GM18519 (cell line): ENCODE measurements around the gene PLCL2.

Experiments used
- ATAC-seq: cut with Tn5 transposase; IDR thresholded peaks from one replicate; pipeline ENCODE4 v1.9.1; 2021; ENCODE audit warnings: mild to moderate bottlenecking, moderate library complexity; ENCODE audit not compliant: unreplicated experiment, low FRiP score

PLCL2 gene

DNA sequence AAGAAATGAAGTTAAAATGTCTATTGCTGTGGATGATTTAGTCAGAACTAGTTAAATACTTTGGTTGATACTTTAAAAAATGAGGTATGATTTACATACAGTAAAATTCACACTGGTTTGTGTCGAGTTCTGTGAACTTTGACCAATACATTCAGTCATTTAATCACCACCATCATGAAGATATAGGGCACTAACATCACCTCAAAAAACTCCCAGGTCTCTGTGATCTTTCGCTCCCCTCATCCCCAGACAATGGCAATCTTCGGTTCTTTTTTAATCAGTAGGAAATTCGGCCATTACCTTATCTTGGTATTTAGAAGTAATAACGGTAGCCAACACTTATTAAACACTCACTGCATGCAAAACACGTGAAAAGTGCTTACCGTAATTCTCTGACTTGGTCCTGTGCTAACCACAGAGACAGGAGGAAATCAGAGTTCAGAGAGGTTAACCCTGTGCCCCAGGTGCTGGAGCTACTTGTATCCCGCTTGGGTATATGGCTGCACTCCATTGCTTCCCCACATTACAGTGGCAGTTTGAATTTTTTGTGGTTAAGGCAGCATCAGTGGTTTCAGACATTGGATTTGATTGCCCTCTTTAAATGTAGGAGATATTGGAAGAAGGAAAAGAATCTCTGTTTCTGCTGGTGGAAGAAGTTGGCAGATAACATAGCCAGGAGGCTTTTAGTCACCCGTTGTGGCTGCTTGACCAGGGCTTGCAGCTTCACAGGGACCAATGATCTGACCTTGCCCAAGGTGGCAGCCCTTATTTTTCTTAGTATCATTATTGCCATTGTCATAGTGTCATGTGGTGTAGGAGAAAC is 4.2 kb downstream of the PLCL2 start:
- ATAC-seq, result peak; percentile 29

DNA sequence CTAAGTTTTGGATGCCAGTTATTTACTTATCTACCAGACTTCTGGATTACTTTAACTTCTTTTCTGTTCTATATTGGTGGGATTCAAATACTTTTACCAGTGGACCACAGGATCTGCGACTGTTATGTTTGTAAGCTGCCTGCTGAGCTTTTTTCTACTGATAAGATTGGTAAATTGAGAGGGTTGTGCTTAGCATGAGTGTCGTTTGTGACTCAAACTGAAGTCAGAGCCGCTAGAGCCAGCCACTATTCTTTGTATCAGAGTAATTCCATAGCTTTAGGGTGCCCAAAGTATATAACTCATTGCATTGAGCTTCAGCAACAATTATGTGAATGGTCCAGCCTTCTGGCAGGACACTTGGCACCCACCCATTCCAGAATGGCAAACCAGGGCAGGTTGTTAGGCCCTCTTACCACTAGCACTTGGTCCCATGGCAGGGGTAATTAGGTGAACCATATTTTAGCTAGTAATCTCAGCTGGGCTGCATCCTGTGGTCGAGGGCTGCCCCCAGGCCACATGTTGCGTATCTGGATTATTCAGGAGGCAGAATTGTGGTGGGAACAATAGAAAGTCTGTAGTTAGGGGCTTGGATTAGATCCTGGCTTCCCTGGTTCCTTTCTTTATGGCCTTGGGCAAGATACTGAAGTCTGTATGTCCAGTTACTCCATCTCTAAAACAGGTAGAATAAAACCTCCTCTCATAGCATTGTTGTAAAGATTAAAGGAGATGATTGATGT is 6.0 kb downstream of the PLCL2 start:
- ATAC-seq, result no peak

DNA sequence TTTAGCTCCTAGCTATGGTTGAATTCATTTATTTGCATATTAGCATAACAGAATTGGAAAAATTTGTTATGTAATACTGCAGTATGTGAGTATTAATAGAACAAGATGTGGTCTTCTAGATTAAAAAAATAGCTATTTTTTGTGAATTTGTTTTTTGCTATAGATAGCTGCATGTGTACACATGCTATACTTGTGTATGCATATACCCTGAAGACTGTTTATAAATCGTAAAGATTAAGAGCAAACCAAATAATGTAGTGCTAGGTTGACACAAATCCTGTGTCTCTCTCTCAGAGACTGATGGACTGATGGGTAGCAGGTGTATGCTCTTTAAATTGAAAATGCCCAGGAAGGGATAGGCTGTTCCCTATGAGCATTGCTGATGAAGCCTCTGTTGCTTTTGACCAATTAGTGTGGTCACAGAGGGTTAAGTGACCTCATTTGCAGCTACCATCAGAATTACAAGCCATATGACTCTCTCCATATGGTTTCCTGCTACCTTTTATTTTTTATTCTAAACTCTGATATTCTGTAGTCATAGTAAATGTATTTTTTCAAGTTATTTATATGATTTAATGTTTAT is 9.0 kb downstream of the PLCL2 start:
- ATAC-seq, result no peak

DNA sequence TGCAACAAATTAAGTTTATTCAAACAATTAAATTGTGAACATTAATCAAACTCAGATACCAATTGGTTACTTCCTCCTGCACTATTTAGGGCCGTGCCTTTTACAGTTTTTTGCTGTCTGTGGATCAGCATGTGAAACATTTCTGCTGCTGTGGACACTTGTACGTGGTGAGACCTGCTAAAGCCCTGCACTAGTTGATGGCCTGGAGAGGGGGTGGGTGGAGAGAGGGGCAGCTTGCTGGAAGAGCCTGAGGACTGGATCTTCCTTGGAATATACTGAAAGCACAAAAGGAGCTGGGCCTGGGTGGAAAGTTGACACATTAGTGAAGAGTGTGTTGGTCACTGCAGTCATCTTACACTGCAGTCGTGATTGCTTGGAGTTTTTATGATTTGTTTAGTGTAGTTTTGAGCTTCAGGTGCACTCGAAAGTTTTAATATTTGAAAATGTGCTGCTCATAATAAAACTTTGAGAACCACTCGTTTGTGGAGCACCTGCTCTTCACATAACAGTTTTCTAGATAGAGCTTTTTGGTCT is 11.4 kb downstream of the PLCL2 start:
- ATAC-seq, result no peak

DNA sequence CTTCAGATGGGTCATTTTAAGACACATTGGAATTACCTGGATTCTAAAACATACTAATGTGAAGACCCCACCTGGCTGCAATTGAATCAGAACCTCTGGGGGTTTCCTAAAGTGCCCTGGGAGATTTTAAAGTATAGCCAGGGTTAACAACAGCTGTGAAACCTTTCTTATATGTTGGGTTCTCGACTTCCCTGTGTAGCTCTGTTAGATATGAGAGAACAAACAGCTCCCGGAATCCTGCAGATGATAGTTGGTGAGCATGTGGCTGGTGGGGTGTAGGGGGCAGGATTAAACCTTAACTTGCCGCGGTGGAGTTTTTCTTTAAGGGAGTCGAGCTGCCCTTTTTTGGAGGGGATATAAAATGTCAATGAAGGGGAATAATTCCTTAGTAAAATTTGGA is 12.1 kb downstream of the PLCL2 start:
- no peak for ATAC-seq

DNA sequence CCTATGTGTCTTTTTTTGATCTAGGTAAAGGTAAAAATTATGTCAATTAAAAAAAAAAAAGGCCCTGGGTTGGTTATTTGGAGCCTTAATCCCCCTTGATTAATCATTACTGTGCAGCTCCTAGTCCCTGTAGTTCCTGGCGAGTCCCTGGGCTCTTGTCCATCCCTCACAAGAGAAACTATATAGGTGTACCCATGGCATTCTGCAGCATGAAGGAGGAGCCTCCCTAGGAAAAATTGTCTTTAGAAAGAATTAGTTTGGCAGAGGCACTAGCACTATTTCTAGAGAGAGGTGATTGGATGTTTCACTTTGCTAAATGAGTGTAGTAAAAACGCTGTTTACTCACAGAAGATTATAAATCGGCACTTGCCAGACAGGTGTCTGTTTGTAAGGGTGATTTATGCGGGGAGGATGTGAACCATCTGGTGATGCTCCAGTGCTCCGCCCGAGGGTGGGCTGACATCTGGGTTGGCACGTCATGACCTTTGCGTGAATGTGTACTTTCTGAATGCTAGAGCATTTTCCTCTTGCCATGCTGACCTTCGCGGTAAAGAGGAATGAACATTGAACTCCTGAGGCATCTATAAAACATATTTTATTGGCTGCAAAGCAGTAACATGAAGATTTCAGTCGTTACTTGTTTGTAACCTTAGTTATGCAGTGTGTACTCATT is 12.6 kb downstream of the PLCL2 start:
- ATAC-seq, result peak; percentile 74

DNA sequence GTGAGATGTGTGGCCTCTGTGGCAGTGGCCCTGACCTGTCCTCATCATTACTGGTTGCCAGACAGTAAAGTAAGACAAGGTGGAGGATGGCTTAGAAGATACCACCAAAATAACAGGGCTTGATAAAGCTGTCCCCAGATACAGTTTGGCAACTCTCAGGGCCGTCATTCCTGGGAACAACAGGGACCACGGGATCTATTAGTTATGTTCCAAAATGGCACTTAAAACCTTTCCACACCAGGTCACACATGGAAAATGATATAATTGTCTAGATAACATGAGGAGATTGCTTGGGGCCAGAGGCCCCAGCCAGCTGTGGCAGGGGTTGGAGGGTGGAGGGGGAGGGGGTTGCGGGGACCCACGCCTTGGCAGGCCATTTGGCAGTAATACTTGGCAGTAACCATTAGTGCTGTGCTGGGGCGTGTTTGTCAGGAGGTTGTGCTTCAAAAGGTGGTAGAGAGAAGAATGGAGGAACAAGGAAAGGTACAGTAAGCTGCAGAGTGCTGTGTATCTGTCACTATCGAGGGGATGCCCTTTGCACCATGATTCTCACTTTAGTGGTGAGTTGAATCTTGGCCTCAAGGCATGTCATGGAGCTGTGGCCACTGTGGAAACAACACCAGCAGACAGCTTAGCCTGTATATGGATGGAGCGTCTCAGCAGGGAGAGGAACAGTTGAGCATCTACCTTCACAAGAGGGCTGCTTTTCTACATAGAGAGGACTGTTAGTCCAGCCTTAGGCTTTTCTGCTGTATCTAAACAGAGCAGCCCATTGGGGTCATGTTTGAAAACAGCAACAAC is 14.0 kb downstream of the PLCL2 start:
- ATAC-seq, result no peak

DNA sequence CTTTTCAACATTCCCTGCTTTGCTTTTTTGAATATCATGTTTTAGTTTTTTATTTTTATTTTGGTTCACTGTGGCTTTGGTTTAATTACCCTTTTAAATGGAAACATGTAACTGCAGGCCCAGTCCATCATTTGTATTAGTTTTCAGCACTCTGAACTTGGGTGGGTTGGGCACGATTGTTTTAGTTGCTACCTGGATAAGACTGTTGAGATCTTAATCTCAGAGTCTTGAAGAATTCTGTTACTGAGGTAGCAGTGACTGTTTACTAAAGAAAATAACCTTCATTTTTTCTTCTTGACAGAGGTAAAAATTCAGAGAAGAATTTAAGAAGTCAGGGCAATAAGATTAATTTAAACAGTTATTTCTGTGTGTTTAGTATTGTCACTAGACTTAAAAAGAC is 15.2 kb downstream of the PLCL2 start:
- no peak for ATAC-seq

DNA sequence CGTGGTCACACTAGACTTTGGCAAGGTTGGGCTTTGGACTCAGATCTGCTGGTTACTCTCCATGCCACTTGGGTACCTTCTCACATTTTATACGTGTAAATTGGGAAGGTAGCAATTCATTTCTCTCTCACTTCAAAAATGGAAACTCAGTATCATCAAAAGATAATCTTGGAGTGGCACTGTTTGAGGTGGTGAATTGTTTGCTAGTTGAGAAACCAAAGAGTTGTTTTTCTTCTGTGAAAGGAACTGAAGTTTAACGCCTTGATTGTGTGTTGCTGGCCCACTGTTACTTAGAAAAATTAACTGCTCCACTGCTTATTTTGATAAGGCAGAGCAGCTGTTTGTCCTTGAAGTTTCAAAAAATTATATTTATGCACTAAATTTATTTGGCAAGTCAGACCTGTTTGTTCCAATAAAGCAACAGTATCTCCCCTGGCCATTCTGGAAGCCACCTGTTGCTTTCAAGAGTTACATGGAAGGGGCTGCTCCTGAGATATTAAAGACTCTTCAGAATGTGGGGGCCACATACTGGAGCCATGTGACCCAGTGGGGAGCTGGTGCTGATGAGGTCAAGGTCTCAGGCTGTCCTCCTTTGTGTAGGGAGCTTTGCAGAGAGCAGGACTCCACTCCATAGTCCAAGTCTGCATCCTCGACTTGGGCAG is 16.2 kb downstream of the PLCL2 start:
- ATAC-seq, result no peak

DNA sequence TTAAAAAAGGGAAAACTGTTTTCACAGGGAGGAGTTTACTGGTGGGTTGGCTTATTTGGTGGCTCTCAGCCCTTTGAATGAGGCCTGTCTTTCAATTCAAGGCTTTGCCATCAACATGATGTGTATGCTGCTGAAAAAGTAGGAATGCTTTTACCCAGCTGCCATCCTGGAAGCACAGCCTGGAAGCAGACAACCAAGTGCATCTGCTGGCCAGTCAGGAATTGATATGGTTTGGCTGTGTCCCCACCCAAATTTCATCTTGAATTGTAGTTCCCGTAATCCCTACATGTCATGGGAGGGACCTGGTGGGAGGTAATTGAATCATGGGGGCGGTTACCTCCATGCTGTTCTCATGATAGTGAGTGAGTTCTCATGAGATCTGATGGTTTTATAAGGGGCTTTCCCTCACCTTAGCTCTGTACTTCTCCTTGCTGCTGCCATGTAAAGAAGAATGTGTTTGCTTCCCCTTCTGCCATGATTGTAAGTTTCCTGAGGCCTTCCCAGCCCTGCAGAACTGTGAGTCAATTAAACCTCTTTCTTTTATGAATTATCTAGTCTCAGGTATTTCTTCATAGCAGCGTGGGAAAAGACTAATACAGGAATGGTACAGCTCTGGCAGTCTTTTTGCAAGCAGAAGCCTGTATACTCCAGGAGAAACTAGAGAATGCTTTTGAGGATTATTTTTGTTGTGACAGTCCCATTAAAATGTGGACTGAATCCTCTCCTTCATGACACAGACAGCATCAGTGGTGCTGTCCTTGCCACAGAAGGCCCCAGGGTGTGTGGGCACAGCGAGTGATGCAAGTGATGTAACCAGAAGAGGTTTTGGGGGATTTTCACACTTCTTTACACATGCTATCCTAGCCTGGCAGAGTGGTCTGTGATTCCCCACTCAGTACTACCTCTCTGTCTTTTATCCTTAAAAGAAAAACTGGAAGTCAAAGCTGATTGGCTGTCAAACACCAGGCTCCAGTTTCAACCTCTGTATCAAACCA is 20.0 kb downstream of the PLCL2 start:
- ATAC-seq, result no peak

DNA sequence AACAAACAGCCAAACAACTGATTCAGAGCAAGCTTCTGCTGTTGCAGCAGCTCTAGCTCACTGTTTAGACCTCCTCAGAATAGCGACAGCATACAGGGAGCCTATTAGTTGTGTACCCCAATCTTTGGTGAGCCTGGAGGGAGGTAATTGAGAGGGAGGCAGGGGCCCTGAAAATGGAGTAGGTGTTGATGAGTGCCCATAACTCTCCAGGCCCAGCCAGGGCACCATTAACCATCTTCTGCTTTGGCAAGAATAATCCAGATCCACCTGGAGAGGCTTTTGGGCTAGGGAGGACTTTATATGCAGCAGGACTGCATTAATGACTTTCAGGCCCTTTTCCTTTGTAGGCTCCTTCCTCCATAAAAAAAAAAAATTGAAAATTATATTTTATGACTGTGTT is 20.9 kb downstream of the PLCL2 start:
- no peak for ATAC-seq

DNA sequence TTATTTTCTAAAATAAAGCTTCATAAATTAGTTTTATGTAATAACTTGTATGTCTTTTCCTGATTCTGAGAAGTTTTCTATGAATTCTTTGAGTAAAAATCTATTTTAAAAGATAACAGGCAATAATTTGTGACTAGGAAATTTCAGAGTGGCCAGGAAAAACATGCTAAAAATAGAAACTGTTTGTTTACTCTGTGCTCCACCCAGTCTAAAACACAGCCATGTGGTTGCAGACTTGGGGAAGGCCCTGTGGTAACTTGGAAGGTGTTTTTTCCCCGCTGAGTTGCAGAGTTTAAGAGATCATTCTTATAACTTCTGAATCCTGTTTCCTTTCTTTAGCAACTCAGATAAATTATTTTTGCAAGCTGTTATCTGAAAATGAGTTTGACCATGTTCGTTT is 21.9 kb downstream of the PLCL2 start:
- ATAC-seq, result no peak

DNA sequence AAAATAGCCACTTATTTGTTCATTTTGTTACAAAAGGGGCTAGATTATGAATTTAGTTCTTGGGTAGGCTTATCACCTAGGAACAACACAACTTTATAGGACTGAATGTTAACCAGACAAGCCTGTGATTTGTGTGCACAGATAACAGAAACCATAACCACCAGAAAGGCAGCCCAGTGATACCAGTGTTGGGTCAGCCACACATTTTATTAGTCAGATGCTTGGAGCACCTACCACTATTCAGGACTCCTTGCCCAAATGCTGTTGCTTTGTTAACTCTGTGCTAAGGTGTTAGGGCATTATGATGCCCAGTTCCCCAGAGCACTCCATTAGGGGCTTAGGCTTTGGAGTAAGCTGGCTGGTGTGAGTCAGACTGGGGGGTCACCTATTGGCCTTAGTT is 22.5 kb downstream of the PLCL2 start:
- ATAC-seq, result peak; percentile 37

DNA sequence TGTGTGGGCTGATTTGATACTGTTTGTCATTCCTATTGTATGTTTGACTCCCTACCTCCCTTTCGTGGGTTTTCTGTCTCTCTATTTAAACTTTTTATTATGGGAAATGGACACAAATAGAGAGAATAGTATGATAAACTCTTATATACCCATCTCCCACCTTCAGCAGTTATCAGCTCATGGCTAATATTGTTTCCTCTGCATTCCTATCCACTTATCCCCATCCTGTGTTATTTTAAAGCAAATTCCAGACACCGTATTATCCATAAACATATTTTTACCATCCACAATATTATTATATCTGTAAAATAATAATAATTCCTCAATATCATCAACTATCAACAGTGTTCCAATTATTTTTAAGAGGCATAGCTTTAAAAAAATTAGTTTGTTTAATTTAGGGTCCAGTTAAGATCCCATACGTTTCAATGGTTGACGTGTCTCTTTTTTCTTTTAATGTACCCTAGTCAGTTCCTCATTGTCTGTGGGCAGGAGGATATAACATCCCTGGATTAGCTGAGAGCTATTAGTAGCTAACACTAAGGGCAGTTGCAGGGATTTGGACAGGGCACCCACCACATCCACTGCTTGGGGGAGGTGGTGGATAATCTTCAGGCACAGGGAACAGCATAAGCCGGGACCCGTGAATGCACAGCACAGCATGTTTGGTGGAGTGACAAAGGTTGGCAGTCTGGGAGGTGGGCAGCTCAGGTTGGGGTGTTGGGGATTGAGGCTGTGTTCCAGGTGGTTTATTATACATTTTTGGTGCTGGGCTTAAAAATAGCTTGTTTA is 23.5 kb downstream of the PLCL2 start:
- no peak for ATAC-seq

DNA sequence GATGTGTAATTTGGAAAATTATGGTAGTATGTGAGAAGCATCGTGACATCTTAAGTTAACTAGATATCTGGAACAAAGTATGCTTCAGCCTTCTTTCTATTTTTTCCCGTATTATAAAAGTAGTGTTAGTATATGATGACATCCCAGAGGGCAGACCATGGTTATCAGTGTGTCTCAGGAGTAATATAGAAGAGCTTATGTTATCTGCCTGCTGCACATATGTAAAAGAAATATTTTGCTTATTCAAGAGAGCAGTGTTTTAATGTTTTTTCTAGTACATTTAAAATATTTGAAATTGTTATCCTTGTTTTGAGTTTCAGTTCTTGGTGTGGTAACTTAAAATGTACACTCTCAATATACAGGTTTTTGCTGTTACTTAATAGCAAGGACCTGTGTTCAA is 24.1 kb downstream of the PLCL2 start:
- no peak for ATAC-seq

DNA sequence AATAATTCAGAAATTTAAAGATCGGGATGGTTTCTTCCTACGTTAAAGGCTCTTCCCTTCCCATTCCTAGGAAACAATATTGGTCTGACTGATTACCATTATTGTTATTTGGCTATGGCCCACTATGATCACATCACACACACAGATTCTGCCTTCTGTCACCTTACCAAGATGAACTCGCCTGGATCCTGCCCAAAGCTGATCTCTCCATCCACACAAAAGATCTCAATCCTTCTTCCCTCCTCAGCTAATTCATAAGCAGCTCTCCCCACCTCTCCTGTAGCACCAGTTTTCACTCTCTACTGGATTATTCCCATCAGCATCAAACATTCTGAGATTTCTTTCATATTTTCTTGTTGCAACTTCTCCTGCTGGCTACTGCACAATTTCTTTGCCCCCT is 25.0 kb downstream of the PLCL2 start:
- no peak for ATAC-seq

DNA sequence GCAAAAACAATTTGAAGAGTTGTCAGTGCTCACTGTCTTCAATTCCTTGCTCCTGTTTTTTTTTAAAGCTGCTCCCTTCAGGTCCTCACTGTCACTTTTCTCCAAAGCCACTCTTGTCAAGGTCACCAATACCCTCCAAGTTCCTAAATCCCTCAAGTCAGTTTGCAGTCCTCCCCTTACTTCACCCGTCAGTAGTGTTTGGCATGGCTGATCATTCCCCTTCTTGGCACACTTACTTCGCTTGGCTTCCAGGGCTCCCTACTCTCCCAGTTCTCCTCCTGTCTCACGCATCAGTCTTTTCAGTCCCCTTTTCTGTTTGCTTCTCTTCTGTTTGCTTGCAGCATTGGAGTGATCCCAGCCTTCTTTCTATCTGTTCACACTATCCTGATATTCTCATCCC is 25.5 kb downstream of the PLCL2 start:
- ATAC-seq, result no peak

DNA sequence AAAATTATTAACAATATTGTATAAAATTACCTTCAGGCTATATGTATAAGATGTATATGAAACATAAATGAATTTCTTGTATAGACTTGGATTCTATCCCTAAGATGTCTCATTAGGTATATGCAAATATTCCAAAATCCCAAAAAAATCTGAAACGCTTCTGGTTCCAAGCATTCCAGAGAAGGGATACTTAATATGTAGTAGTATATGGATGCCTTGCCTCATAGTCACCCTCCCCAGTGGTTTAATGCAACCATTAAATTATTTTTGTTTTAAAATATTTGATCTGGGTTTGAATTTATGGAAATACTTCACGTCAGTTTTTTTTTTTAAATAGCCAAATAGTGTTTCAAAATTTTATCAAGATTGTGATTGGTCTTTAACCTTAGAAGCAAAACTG is 27.2 kb downstream of the PLCL2 start:
- no peak for ATAC-seq
